Measurements from ENCODE around the gene C2CD3.

Gene C2CD3

DNA sequence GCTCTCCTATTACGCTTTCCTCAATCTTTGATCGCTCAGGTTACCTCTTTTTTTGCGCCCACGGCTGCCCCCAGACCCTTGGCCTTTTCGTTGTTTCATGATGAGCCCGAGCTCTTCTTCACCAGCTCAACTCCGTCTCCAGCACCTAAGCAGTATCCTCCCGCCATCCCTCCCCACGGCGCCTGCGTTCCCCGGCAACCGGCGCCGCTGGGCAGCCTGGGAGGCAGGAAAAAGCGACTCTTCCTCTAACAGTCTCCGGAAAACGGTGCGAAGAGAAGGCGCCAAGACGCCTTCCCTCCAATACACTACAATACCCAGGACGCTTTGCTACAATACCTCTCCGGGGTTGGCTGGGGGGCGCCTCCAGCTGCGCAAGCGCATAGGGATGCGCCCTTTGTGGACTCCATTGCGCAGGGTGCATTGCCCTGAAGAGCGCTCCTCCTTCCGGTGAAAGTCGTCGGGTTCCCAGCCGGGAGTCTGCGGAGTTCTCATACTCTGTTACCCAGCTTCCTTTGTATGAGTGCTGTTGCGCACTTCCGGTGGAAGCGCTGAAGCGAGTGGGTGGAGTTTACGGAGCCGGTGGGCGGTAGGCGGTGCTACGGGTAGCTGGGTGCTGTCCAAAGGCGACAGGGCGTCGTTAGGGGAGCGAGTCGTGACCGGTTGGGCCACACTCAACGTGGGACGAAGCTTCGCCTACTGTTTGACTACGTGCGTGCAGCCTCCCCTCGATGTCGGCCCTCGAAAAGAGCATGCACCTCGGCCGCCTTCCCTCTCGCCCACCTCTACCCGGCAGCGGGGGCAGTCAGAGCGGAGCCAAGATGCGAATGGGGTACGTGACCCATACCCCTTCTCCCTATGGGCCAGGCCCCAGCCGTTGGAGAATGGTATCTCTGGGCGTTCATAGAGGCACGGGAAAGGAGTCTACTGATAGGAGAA lies at the start of gene C2CD3, which contains the start of gene PPME1:
C2CD3 (minus strand) TSS at position 309 of the 936 bp plus-strand sequence; CDS start at position 99, 210 bp downstream.
PPME1 (plus strand) TSS at position 596 of the 936 bp plus-strand sequence; CDS start at position 729, 133 bp downstream.
- DNase-seq (ENCODE audit: low read depth in 2 of 2), result peak; percentile 91 to 92

- no peak for DNase-seq (ENCODE audit: low read depth in 2 of 2)
Measured at GRCh38 chr11:74220376-74220775, 49.6 kb upstream of the C2CD3 start.

DNA sequence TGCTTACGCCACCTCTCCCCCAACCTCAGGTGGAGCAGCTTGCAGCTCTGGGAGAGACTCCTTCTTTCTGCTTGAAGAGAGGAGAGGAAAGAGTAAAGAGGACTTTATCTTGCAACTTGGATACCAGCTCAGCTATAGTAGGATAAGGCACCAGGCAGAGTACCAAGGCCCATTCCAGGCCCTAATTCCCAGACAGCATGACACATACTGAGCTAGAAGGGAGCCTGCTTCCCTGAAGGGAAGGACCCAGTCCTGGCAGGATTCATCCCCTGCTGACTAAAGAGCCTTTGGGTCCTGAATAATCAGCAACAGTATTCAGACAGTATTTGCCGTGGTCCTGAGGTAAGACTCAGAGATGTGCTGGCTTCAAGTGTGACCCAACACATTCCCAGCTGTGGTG lies 41.7 kb upstream of the C2CD3 start:
- no peak for DNase-seq (ENCODE audit: low read depth in 2 of 2)

DNA sequence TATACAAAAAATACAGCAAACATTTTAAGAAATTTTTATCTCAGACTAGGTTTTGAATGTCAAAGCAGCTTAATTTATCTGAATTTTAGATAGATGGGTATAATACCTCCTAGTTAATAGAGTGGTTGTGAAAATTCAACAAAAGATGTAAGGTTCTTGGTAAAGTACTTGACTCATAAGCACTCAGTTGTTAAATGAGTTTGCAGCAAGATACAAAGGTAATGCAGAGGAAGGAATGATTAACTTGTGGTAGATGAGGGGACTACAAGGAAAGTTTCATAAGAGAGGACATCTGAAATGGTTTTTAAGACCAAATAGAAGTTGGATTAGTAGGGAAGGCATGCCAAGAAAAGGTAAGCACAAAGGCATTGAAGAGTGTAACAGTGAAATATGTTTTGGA lies 37.7 kb upstream of the C2CD3 start:
- DNase-seq (ENCODE audit: low read depth in 2 of 2), result no peak

DNA sequence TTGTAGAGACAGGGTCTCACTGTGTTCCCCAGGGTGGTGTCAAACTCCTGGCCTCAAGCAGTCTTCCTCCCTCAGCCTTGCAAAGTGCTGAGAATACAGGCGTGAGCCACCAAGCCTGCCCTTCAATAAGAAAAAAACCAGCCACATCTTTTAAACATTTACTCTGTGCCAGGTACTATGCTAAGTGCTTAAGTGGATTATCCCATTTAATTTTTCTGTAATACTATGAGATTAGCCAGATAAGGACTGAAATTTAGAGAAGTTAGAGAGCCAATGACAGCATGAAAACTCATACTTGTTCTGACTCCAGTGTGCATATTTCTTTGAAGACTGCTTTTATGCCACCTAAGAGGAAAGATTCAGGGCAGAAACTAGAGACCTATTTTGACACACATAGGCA lies 35.9 kb upstream of the C2CD3 start:
- no peak for DNase-seq (ENCODE audit: low read depth in 2 of 2)

GRCh38 chr11:74205181-74205580 lies 34.4 kb upstream of the C2CD3 start:
- DNase-seq (ENCODE audit: low read depth in 2 of 2), result no peak

GRCh38 chr11:74204701-74205100 lies 33.9 kb upstream of the C2CD3 start:
- DNase-seq (ENCODE audit: low read depth in 2 of 2), result no peak

DNA sequence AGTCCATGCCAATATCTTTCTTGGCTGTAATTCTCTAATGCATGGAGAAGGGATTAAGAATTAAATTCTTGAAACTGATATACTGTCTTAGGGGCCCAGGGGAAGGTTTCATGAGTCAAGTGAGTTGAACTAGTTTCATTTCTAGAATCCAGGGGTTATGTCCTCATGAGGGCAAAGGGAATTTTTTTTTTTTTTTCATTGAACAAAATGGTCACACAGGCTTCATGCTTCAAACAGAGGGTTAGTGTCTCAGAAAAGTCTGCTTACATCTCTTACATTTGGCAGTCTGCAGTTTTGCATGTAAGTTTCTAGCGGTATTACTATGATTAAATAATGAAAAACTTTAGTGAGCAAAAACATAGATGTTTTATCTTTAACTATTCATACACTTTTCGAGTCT lies 33.2 kb upstream of the C2CD3 start:
- no peak for DNase-seq (ENCODE audit: low read depth in 2 of 2)

DNA sequence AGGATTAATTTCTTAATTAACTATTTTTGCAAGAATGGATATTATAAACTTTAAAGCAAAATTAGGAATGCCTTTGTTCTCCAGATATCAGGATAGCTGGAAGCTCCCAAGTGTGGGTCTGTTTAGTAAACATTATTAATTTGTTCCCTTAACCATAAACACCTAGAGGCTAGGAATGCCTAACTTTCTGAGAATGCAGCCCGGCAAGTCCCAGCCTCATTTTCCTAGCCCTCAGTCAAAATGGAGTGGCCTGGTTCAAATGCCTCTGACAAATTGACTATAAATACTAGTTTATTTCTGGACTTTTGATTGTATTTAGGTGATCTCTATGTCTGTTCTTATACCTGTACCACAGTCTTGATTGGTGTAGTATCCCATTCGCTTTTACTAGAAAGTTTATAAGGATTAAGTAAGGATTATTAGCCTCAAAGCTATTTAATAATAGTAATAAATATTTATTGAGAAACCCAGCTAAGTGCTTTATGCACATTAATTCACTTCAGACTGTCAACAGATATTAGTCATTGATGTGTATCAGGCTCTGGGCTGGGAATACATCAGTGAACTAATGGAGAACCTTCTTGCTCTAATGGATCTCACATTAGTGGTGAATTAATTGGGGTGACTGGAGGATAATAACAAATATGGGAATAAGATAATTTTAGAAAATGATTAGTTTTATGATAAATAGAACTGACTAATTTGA lies 26.1 kb upstream of the C2CD3 start:
- DNase-seq (ENCODE audit: low read depth in 2 of 2), result no peak

- DNase-seq (ENCODE audit: low read depth in 2 of 2), result no peak
Measured at GRCh38 chr11:74195828-74196227, 25.0 kb upstream of the C2CD3 start.

DNA sequence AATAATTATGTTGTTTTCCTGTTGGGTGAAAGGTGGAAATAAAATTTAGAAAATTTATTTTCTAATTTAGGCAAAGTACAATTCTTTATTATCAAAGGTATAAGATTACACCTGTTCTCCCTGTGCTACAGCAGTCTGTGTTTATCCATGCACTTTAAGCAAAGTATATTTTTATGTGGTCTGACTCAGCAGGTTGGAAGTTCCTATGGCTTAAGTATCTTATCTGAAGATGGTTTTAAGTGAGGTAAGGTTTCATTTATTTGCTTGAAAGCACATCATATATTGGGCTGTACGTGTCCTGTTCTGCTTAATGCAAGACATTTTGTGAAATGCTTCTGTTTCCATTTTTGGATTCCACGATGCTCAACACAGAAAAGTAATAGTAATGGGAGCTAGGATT lies 14.9 kb upstream of the C2CD3 start:
- DNase-seq (ENCODE audit: low read depth in 2 of 2), result no peak

- no peak for DNase-seq (ENCODE audit: low read depth in 2 of 2)
Measured at GRCh38 chr11:74185285-74185684, 14.5 kb upstream of the C2CD3 start.

DNA sequence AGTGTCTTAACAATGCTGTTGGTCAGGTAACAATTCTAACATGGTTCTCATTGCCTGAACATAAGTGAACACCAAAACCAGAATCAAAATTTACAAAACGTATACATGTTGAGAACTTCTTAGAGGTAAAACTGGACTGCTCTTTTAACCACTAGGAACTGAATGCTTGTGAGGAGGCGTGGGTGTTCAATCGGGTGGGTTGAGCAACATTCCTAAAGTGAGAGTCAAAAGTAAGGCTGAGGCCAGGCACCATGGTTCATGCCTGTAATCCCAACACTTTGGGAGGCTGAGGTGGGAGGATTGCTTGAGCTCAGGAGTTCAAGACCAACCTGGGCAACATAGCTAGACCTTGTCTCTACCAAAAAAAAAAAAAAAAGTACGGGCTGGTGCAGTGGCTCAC lies 11.8 kb upstream of the C2CD3 start:
- DNase-seq (ENCODE audit: low read depth in 2 of 2), result no peak

GRCh38 chr11:74179234-74180052 lies 8.6 kb upstream of the C2CD3 start:
- DNase-seq (ENCODE audit: low read depth in 2 of 2), result no peak

GRCh38 chr11:74175920-74176319 lies 5.1 kb upstream of the C2CD3 start:
- DNase-seq (ENCODE audit: low read depth in 2 of 2), result no peak

DNA sequence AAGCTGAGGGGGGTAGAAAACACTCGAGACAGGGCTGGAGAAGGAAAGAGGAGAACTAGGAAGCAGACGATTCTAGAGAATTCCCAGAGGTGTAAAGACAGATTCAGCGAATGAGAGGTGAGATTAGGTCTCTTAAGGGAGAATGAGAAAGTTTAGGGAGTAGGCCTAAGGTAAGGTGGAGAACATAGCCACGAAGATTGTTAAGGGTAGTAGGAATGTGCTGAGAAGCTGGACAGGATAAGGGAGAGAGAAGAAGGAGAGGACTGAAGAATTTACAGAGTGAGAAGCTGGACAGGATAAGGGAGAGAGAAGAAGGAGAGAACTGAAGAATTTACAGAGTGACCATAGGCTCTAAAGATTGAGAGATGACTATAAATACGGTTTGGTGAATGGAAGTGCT lies 1.2 kb upstream of the C2CD3 start:
- DNase-seq (ENCODE audit: low read depth in 2 of 2), result no peak

GRCh38 chr11:74171630-74171968 lies 797 bp upstream of the C2CD3 start:
- no peak for DNase-seq (ENCODE audit: low read depth in 2 of 2)

- DNase-seq (ENCODE audit: low read depth in 2 of 2), result no peak
Measured at GRCh38 chr11:74169738-74170458, 904 bp downstream of the C2CD3 start.

- DNase-seq (ENCODE audit: low read depth in 2 of 2), result no peak
Measured at GRCh38 chr11:74168838-74169237, 2.0 kb downstream of the C2CD3 start.

GRCh38 chr11:74162681-74163467 lies 7.9 kb downstream of the C2CD3 start:
- DNase-seq (ENCODE audit: low read depth in 2 of 2), result no peak

- no peak for DNase-seq (ENCODE audit: low read depth in 2 of 2)
Measured at GRCh38 chr11:74159642-74160041, 11.2 kb downstream of the C2CD3 start.
